ENCODE results near the gene AP5Z1. TPM values are rescaled to one million over a fixed set of nuclear protein-coding genes. Genes with fewer than 3 reads are reported as not detected.

Gene AP5Z1, protein sequence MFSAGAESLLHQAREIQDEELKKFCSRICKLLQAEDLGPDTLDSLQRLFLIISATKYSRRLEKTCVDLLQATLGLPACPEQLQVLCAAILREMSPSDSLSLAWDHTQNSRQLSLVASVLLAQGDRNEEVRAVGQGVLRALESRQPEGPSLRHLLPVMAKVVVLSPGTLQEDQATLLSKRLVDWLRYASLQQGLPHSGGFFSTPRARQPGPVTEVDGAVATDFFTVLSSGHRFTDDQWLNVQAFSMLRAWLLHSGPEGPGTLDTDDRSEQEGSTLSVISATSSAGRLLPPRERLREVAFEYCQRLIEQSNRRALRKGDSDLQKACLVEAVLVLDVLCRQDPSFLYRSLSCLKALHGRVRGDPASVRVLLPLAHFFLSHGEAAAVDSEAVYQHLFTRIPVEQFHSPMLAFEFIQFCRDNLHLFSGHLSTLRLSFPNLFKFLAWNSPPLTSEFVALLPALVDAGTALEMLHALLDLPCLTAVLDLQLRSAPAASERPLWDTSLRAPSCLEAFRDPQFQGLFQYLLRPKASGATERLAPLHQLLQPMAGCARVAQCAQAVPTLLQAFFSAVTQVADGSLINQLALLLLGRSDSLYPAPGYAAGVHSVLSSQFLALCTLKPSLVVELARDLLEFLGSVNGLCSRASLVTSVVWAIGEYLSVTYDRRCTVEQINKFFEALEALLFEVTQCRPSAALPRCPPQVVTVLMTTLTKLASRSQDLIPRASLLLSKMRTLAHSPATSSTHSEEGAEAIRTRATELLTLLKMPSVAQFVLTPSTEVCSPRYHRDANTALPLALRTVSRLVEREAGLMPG
- total RNA-seq = 10 to 100 TPM; 26.2 to 81.2 (median 52.2) TPM

DNA sequence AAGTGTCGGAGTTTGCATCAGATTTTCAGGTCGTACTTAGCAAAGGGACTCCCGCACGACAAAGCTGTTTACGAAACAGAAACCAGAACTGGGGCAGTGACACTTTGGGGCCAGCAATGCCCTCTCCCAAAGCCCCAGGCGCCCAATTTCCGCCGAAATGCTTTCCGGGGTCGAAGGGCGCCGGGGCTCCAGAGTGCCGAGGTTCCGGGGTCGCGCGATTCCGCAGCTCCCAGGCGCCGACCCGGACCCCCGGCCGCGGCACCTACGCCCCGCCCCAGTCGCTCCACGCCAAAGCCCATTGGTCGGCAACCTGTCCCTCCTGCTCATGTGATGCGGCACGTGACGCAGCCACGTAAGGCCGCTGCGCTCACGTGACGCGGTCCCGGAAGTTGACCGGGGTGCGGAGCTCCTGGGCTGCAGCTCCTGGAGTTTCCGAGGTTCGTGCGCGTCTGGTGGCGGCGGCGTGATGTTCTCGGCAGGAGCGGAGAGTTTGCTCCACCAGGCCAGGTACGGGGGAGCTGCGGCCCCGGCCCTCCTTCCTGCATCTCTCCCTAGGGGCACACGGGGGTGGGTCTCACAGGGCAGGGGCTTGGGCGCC, at the start of gene AP5Z1:
TSS of gene AP5Z1 (plus strand) at position 374 of the 598 bp plus-strand sequence. CDS start at position 467, 93 bp downstream.
- Histone ChIP-seq H3K36me3 (peaks cover 12% of the 10 kb centered on the region), H3K27me3 (no peaks in the 10 kb centered on the region), H3K9me3 (no peaks in the 10 kb centered on the region), H3K4me1 (peaks cover 32% of the 10 kb centered on the region), H3K27ac (peak within 1 kb of the TSS; percentile 98), H3K4me3 (peak within 1 kb of the TSS; percentile 77)
- DNase-seq (ENCODE audit: low spot score in 2 of 2) = peak; percentile 97 to 98
- under 1% methylated on average over 29 of the region's 55 CpGs for WGBS
- TF ChIP-seq POLR2A (IDR thresholded peaks at IDR 0.05) (peak; percentile 72 to 93), EP300 (IDR thresholded peaks at IDR 0.05) (no peak), POLR2AphosphoS5 (IDR thresholded peaks at IDR 0.05) (peak; percentile 62 to 95 (median 62))
- TF ChIP-seq, protein P1, sequence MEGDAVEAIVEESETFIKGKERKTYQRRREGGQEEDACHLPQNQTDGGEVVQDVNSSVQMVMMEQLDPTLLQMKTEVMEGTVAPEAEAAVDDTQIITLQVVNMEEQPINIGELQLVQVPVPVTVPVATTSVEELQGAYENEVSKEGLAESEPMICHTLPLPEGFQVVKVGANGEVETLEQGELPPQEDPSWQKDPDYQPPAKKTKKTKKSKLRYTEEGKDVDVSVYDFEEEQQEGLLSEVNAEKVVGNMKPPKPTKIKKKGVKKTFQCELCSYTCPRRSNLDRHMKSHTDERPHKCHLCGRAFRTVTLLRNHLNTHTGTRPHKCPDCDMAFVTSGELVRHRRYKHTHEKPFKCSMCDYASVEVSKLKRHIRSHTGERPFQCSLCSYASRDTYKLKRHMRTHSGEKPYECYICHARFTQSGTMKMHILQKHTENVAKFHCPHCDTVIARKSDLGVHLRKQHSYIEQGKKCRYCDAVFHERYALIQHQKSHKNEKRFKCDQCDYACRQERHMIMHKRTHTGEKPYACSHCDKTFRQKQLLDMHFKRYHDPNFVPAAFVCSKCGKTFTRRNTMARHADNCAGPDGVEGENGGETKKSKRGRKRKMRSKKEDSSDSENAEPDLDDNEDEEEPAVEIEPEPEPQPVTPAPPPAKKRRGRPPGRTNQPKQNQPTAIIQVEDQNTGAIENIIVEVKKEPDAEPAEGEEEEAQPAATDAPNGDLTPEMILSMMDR (IDR thresholded peaks at IDR 0.05) = no peak

DNA sequence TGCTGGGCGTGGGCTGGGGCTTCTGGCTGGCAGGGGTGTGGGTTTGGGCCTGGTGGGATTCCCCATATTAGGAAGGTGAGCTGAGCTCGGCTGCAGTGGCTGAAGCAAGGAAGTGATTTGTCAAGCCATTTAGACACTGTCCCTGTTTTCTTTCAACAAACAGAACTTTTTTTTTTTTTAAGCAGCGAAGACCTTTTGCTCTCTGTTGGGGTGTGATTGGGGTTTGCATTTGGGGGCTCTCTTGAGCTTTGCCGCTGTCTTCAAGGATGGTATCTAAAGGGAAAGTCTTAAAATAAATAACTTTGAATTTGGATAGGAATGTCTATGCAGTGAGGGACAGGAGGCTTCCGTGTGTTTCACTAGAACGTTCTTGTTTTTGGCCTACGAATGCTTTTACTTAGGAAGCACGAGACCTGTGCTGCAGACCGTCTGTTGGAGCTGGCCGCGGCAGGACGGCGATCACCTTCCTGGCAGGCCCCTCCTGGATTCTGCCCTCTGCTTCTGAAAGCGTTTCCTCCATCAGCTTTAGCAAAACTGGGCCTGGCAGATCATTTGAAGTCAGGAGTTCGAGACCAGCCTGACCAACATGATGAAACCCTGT, 49.5 kb upstream of the AP5Z1 start:
- WGBS = 38% methylated on average over 15 of the region's 15 CpGs
- Histone ChIP-seq H3K36me3 (peaks cover 19% of the 10 kb centered on the region), H3K4me3 (peak overlapping the region; percentile 55), H3K9me3 (no peaks in the 10 kb centered on the region), H3K27me3 (no peaks in the 10 kb centered on the region), H3K27ac (peak overlapping the region; percentile 91), H3K4me1 (peaks cover 57% of the 10 kb centered on the region)
- no peak for DNase-seq (ENCODE audit: low spot score in 2 of 2)
- TF ChIP-seq POLR2AphosphoS5 (IDR thresholded peaks at IDR 0.05) (no peak), EP300 (IDR thresholded peaks at IDR 0.05) (no peak), POLR2A (IDR thresholded peaks at IDR 0.05) (no peak)
- TF ChIP-seq, protein P1 (IDR thresholded peaks at IDR 0.05) = no peak

DNA sequence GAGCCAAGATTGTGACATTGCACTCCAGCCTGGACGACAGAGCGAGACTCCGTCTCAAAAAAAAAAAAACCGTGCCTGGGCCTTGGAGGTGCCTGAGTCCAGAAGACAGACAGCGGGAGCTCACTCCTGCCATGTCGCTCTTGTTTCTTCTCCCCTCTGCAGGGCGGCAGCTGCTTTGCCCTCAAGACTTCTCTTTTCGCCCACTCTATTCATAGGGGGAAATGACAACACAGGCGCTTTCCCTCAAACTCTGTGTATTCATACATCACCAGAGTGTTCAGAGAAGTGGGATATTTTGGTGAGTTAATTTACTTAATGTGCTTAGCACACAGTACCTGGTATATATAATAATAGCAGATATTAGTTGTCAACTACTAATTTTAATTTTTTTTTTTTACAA, 48.9 kb upstream of the AP5Z1 start:
- 90% methylated on average over 9 of the region's 9 CpGs for WGBS
- Histone ChIP-seq H3K9me3 (no peaks in the 10 kb centered on the region), H3K4me3 (no peak overlapping the region), H3K27ac (peak overlapping the region; percentile 91), H3K36me3 (peaks cover 19% of the 10 kb centered on the region), H3K4me1 (peaks cover 57% of the 10 kb centered on the region), H3K27me3 (no peaks in the 10 kb centered on the region)
- DNase-seq (ENCODE audit: low spot score in 2 of 2) = no peak
- TF ChIP-seq POLR2A (IDR thresholded peaks at IDR 0.05) (no peak), EP300 (IDR thresholded peaks at IDR 0.05) (no peak), POLR2AphosphoS5 (IDR thresholded peaks at IDR 0.05) (no peak)
- TF ChIP-seq, protein P1 (IDR thresholded peaks at IDR 0.05) = no peak

DNA sequence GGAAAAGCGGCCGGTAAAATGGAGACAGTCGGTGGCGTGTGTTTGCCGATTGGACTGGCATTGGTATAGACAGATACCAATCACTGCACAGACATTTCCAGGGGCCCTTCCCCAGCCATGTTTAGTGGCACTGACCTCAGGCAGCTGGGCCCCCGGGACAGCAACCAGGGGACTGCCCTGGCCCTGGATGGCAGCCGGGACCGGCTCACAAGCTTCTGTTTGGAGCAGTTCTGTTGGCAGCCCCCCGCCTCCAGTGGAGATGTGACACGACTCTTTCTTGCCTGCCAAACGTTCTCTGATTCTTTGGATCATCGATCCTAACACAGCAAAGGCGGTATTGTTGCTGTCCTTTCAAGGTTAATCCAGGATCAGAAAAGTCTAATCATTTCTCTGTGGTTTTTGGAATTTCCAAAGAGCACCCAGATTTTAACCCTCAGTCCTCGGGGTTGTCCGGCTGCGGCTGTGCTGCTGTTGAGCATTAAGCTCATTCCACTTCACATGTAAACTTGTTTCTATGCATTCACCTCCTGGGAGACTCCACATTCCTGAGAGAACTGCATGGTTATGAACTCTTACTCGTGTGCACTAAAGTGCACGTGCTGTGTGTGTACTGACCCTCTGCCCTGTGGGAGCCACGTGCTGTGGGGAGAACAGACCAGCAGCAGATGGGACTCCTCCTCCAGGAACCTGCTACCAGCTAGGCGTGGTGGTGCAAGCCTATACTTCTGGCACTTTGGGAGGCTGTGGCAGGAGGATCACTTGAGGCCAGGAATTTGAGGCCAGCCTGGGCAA, 47.3 kb upstream of the AP5Z1 start:
- H3K36me3 ChIP-seq = peaks cover 21% of the 10 kb centered on the region
- H3K4me3 ChIP-seq = no peak overlapping the region
- H3K4me1 ChIP-seq = peaks cover 51% of the 10 kb centered on the region
- TF ChIP-seq, protein P1 (IDR thresholded peaks at IDR 0.05) = no peak
- TF ChIP-seq POLR2AphosphoS5 (IDR thresholded peaks at IDR 0.05) (no peak), EP300 (IDR thresholded peaks at IDR 0.05) (no peak), POLR2A (IDR thresholded peaks at IDR 0.05) (no peak)
- WGBS = 88% methylated on average over 19 of the region's 20 CpGs
- no peak overlapping the region for H3K27ac ChIP-seq
- DNase-seq (ENCODE audit: low spot score in 2 of 2) = no peak
- H3K9me3 ChIP-seq = no peaks in the 10 kb centered on the region
- no peaks in the 10 kb centered on the region for H3K27me3 ChIP-seq

Data from suprapubic skin (tissue), 4 donors.